ENCODE measurements around the gene TRMT1.

- TF ChIP-seq SUZ12 (IDR thresholded peaks at IDR 0.05; ENCODE audit: low read length) (no peak), POLR2AphosphoS5 (IDR thresholded peaks at IDR 0.05; ENCODE audit: low read depth, low read length) (no peak), CBX8 (IDR thresholded peaks at IDR 0.05; ENCODE audit: borderline replicate concordance, low read depth, low read length) (no peak), RXRA (IDR thresholded peaks at IDR 0.05; ENCODE audit: insufficient read depth, low read depth, low read length) (no peak), JUN (IDR thresholded peaks at IDR 0.05; ENCODE audit: low read depth, low read length) (no peak), ATF3 (IDR thresholded peaks at IDR 0.05; ENCODE audit: insufficient read depth, low read depth, low read length) (no peak)
- TF ChIP-seq, protein P1, sequence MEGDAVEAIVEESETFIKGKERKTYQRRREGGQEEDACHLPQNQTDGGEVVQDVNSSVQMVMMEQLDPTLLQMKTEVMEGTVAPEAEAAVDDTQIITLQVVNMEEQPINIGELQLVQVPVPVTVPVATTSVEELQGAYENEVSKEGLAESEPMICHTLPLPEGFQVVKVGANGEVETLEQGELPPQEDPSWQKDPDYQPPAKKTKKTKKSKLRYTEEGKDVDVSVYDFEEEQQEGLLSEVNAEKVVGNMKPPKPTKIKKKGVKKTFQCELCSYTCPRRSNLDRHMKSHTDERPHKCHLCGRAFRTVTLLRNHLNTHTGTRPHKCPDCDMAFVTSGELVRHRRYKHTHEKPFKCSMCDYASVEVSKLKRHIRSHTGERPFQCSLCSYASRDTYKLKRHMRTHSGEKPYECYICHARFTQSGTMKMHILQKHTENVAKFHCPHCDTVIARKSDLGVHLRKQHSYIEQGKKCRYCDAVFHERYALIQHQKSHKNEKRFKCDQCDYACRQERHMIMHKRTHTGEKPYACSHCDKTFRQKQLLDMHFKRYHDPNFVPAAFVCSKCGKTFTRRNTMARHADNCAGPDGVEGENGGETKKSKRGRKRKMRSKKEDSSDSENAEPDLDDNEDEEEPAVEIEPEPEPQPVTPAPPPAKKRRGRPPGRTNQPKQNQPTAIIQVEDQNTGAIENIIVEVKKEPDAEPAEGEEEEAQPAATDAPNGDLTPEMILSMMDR (IDR thresholded peaks at IDR 0.05; ENCODE audit: control extremely low read depth in 1 of 3, insufficient read depth in 1 of 3, low read depth in 1 of 3, low read length in 3 of 3), result no peak
Measured at GRCh38 chr19:13074378-13074777, 42.2 kb downstream of the TRMT1 start.

All from H1 (cell line).